NCI-H2107 (cell line): ENCODE data around the gene PRCD.
A peak's percentile ranks its signal among the peaks of the same experiment; 100 is the strongest.
"Not testable (repeated sequence)": the region's sequence is repeated elsewhere in the genome, so short reads cannot be mapped to it uniquely, and the experiment has no call there.

ENCODE experiments used
- DNase-seq: peaks from one replicate; lab custom pipeline; 2025; lab: John Stamatoyannopoulos, UW

PRCD gene

GRCh38 chr17:76504117-76504516 lies 35.7 kb upstream of the PRCD start:
- DNase-seq, result no peak

GRCh38 chr17:76506408-76507345 lies 33.2 kb upstream of the PRCD start:
- DNase-seq, result peak; percentile 36

- not testable (repeated sequence) for DNase-seq
These were observed 31.3 kb upstream of the PRCD start for GRCh38 chr17:76508472-76509063.

- DNase-seq, result no peak
These were observed 29.0 kb upstream of the PRCD start for GRCh38 chr17:76510831-76511244.

- DNase-seq, result no peak
These were observed 28.0 kb upstream of the PRCD start for GRCh38 chr17:76511668-76512365.

GRCh38 chr17:76512366-76513305 lies 27.2 kb upstream of the PRCD start:
- no peak for DNase-seq

GRCh38 chr17:76513306-76513692 lies 26.5 kb upstream of the PRCD start:
- no peak for DNase-seq

- not testable (repeated sequence) for DNase-seq
These were observed 25.5 kb upstream of the PRCD start for GRCh38 chr17:76514355-76514754.

- no peak for DNase-seq
These were observed 24.4 kb upstream of the PRCD start for GRCh38 chr17:76515274-76515949.

- DNase-seq, result no peak
These were observed 22.2 kb upstream of the PRCD start for GRCh38 chr17:76517638-76518038.

- DNase-seq, result no peak
These were observed 20.5 kb upstream of the PRCD start for GRCh38 chr17:76519048-76519966.

- no peak for DNase-seq
These were observed 18.6 kb upstream of the PRCD start for GRCh38 chr17:76521262-76521661.

- not testable (repeated sequence) for DNase-seq
These were observed 18.2 kb upstream of the PRCD start for GRCh38 chr17:76521683-76522082.

- peak; percentile 60 for DNase-seq
These were observed 16.5 kb upstream of the PRCD start for GRCh38 chr17:76523084-76524037.

GRCh38 chr17:76524598-76525512 lies 15.0 kb upstream of the PRCD start:
- no peak for DNase-seq

GRCh38 chr17:76525513-76525833 lies 14.4 kb upstream of the PRCD start:
- DNase-seq, result not testable (repeated sequence)

- DNase-seq, result not testable (repeated sequence)
These were observed 12.8 kb upstream of the PRCD start for GRCh38 chr17:76527016-76527415.
